ENCODE results near the gene LDHAL6B.

LDHAL6B gene

DNA sequence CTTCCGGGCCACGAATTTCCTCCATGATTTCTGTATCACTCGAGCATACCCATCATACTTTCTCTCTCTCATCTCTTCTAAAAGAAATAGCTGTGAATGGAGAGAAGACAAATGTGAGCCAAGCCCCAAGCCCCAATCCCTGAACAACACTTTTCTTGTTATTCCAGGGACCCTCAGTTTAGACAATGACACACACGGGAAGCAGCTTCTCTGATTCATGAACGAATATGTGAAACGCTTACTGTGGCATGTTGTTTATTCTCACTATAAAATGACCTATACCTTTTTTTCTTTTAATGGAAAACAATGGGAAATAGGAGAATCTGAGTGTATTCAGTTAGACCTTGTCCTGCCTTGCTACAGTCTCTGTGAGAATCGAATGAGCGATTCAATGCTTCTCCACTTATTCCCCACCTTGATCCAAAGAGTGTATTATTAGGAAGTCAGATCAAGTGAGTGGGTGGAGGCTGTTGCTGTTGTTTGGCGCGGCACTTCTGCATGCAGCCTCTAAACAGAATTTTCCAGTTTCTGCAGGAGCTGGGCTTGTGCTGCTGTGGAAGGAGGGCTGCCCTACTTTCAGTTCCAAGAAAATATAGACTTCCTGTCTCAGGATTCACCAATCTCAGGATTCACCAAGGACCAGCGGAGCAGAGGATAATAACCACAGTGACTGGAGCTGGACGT, 32.4 kb upstream of the LDHAL6B start:
- Histone ChIP-seq H3K4me2 (ENCODE audit: insufficient read depth, low read length, poor library complexity, severe bottlenecking) (no peak overlapping the region), H3K36me3 (replicated peaks in 1 of 2; ENCODE audit: control insufficient read depth in 2 of 2, insufficient read depth in 2 of 2, low read length in 2 of 2) (peaks cover 6 to 25% of the 10 kb centered on the region in 2 donors)
- WGBS, 2 donors (ENCODE audit: extremely low coverage in 2 of 2, insufficient read length in 2 of 2, insufficient replicate concordance in 1 of 2), result no CpG with 5 or more reads among the region's 12 CpGs

DNA sequence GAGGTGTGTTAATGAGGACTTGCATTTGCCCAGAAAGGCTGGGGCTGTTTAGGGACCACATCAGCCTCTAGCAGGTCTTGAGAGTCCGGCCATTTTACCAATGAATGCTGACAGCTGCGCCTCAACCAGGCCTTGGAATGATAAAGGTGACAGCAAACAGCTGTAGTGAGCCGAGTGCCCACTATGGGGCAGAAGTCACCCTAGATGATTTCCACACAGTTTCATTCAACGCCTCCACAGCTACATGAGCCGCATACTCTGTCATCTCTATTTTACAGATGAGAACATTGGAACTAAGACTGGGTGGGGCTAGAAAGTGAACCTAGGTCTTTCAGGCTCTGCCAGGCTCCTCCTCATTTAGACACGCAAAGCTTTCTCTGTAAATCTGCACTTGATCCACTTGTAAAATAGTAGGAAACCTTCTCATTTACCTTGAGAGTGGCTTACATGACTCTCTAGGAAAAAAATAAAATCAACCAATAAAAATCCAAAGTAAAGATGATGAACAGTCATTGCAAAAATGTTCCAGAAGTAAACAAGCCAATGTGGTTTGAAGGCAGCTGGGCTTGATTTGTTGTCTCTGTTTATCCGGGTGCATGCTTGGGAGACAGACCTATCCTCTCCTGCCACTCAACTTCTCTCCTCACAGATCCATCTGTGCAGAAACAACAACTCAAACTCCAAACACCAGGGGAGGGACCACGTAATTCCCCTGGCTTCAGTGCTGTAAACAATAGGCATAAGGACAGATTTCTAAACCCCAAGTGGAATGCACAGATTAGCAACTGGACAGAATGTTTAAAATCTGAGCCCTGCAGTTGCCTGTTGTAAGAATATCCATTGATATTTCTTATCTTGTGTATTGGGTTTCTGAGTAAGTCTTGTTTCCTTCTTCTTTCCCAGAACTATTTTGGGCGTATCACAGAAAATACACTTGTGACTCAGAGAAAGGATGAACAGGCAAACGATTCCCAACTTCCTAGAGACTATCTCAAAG, 31.5 kb upstream of the LDHAL6B start:
- Histone ChIP-seq H3K4me2 (ENCODE audit: insufficient read depth, low read length, poor library complexity, severe bottlenecking) (no peak overlapping the region), H2AK5ac (ENCODE audit: low read depth, low read length) (no peak overlapping the region), H3K14ac (ENCODE audit: low read length) (no peak overlapping the region), H3K18ac (ENCODE audit: low read length) (no peak overlapping the region), H2BK5ac (ENCODE audit: low read length) (no peak overlapping the region), H2BK120ac (ENCODE audit: low read depth, low read length) (no peak overlapping the region), H2BK12ac (ENCODE audit: low read length) (no peak overlapping the region), H3K9me3 (replicated peaks in 1 of 2; ENCODE audit: control insufficient read depth in 2 of 2, insufficient read depth in 1 of 2, low read depth in 1 of 2, low read length in 2 of 2) (no peaks in the 10 kb centered on the region), H4K8ac (ENCODE audit: low read depth, low read length) (no peak overlapping the region), H4K91ac (ENCODE audit: low read depth, low read length, poor library complexity) (no peak overlapping the region), H3K4me3 (ENCODE audit: low read length in 2 of 2) (no peak overlapping the region), H3K4me1 (ENCODE audit: control insufficient read depth in 2 of 2, insufficient read depth in 1 of 2, low read depth in 1 of 2, low read length in 2 of 2) (peaks cover 4% of the 10 kb centered on the region in 2 donors), H3K4ac (ENCODE audit: low read length) (no peak overlapping the region), H3K36me3 (replicated peaks in 1 of 2; ENCODE audit: control insufficient read depth in 2 of 2, insufficient read depth in 2 of 2, low read length in 2 of 2) (peaks cover 6 to 25% of the 10 kb centered on the region in 2 donors), H2AFZ (ENCODE audit: low read length) (peak overlapping the region; percentile 41), H3K27me3 (ENCODE audit: control insufficient read depth in 3 of 3, insufficient read depth in 3 of 3, low read depth in 1 of 3, low read length in 3 of 3) (no peaks in the 10 kb centered on the region), H3K27ac (replicated peaks; ENCODE audit: low read length) (no peak overlapping the region), H3K79me1 (ENCODE audit: low read depth, low read length) (no peaks in the 10 kb centered on the region), H3K9ac (ENCODE audit: low read depth, low read length, poor library complexity) (no peak overlapping the region), H2BK15ac (ENCODE audit: low read length) (no peak overlapping the region), H3K23ac (ENCODE audit: low read depth, low read length, poor library complexity) (no peak overlapping the region)
- WGBS, 2 donors (ENCODE audit: extremely low coverage in 2 of 2, insufficient read length in 2 of 2, insufficient replicate concordance in 1 of 2), result no CpG with 5 or more reads among the region's 10 CpGs
- peak; percentile 45 for DNase-seq (ENCODE audit: low spot score)

More for the DNA sequence above, 32.4 kb upstream of the LDHAL6B start:
- Histone ChIP-seq H2AK5ac (ENCODE audit: low read depth, low read length) (no peak overlapping the region), H2BK5ac (ENCODE audit: low read length) (no peak overlapping the region), H3K18ac (ENCODE audit: low read length) (no peak overlapping the region), H3K14ac (ENCODE audit: low read length) (no peak overlapping the region), H3K79me1 (ENCODE audit: low read depth, low read length) (no peaks in the 10 kb centered on the region), H4K8ac (ENCODE audit: low read depth, low read length) (no peak overlapping the region), H3K27ac (replicated peaks; ENCODE audit: low read length) (no peak overlapping the region), H3K4ac (ENCODE audit: low read length) (no peak overlapping the region), H3K27me3 (ENCODE audit: control insufficient read depth in 3 of 3, insufficient read depth in 3 of 3, low read depth in 1 of 3, low read length in 3 of 3) (no peaks in the 10 kb centered on the region), H4K91ac (ENCODE audit: low read depth, low read length, poor library complexity) (no peak overlapping the region), H3K23ac (ENCODE audit: low read depth, low read length, poor library complexity) (no peak overlapping the region), H2BK15ac (ENCODE audit: low read length) (no peak overlapping the region), H3K4me1 (ENCODE audit: control insufficient read depth in 2 of 2, insufficient read depth in 1 of 2, low read depth in 1 of 2, low read length in 2 of 2) (peaks cover 4% of the 10 kb centered on the region in 2 donors), H2AFZ (ENCODE audit: low read length) (peak overlapping the region; percentile 41), H3K4me3 (ENCODE audit: low read length in 2 of 2) (no peak overlapping the region), H2BK120ac (ENCODE audit: low read depth, low read length) (no peak overlapping the region), H3K9me3 (replicated peaks in 1 of 2; ENCODE audit: control insufficient read depth in 2 of 2, insufficient read depth in 1 of 2, low read depth in 1 of 2, low read length in 2 of 2) (no peaks in the 10 kb centered on the region), H3K9ac (ENCODE audit: low read depth, low read length, poor library complexity) (no peak overlapping the region), H2BK12ac (ENCODE audit: low read length) (no peak overlapping the region)
- DNase-seq (ENCODE audit: low spot score), result no peak

DNA sequence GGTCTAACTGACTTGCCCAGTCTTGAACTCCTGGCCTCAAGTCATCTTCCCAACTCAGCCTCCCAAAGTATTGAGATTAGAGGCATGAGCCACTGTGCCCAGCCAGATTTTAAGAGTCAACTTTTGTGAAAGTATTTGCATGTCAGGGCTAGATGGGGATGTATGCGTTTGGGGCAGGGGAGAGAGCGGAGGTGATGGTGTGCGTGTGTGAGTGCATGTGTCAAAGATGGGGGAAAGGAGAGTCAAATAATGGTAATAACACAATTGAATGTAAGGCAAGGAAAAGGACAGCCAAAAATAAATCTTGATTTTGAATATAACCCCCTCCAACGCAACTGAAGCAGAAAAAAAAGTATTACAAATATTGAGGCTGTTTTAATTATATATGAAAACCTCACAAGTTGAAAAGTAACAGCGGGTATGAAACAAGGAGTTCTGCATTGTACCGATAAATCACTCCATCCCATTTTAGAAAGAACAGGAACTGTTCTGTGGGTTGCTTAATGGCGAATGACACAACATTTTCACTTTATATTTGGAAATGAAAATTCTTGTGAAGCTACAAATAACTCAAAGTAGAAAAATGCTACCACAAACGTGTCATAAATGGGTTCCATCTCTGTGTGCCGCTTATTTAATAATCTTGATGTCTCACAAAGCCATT, 29.9 kb upstream of the LDHAL6B start:
- Histone ChIP-seq H3K18ac (ENCODE audit: low read length) (no peak overlapping the region), H3K36me3 (replicated peaks in 1 of 2; ENCODE audit: control insufficient read depth in 2 of 2, insufficient read depth in 2 of 2, low read length in 2 of 2) (peaks cover 0 to 14% of the 10 kb centered on the region in 2 donors), H2BK12ac (ENCODE audit: low read length) (no peak overlapping the region), H4K91ac (ENCODE audit: low read depth, low read length, poor library complexity) (no peak overlapping the region), H3K9ac (ENCODE audit: low read depth, low read length, poor library complexity) (no peak overlapping the region), H3K79me1 (ENCODE audit: low read depth, low read length) (no peaks in the 10 kb centered on the region), H3K9me3 (replicated peaks in 1 of 2; ENCODE audit: control insufficient read depth in 2 of 2, insufficient read depth in 1 of 2, low read depth in 1 of 2, low read length in 2 of 2) (peaks cover 1 to 4% of the 10 kb centered on the region in 2 donors), H3K27ac (replicated peaks; ENCODE audit: low read length) (no peak overlapping the region), H2AK5ac (ENCODE audit: low read depth, low read length) (no peak overlapping the region), H3K4ac (ENCODE audit: low read length) (no peak overlapping the region), H3K23ac (ENCODE audit: low read depth, low read length, poor library complexity) (no peak overlapping the region), H3K4me1 (ENCODE audit: control insufficient read depth in 2 of 2, insufficient read depth in 1 of 2, low read depth in 1 of 2, low read length in 2 of 2) (peaks cover 0 to 2% of the 10 kb centered on the region in 2 donors), H2BK15ac (ENCODE audit: low read length) (no peak overlapping the region), H3K4me3 (ENCODE audit: low read length in 2 of 2) (no peak overlapping the region), H2BK120ac (ENCODE audit: low read depth, low read length) (no peak overlapping the region), H2AFZ (ENCODE audit: low read length) (no peak overlapping the region), H3K4me2 (ENCODE audit: insufficient read depth, low read length, poor library complexity, severe bottlenecking) (no peak overlapping the region), H2BK5ac (ENCODE audit: low read length) (no peak overlapping the region), H3K27me3 (ENCODE audit: control insufficient read depth in 3 of 3, insufficient read depth in 3 of 3, low read depth in 1 of 3, low read length in 3 of 3) (no peaks in the 10 kb centered on the region), H4K8ac (ENCODE audit: low read depth, low read length) (no peak overlapping the region), H3K14ac (ENCODE audit: low read length) (no peak overlapping the region)
- WGBS, 2 donors (ENCODE audit: extremely low coverage in 2 of 2, insufficient read length in 2 of 2, insufficient replicate concordance in 1 of 2), result no CpG with 5 or more reads among the region's 9 CpGs
- no peak for DNase-seq (ENCODE audit: low spot score)
